Prostate gland (tissue), 2 donors: ENCODE data around the gene BAIAP2L1.

Experiments
- CTCF ChIP-seq, 4 experiments: fragments of 200-600 bp in 2 of 4; fragments of 450-650 bp in 2 of 4; sonication (generic) in 2 of 4; IDR thresholded peaks; 1 replicate in 3 of 4; 2 replicates in 1 of 4; pipeline ENCODE4 v1.5.1; 2016 to 2019; ENCODE audit warnings: antibody characterized with exemption in 4 of 4, mild to moderate bottlenecking in 2 of 4, moderate library complexity in 2 of 4
- POLR2A ChIP-seq: fragments of 450-650 bp; IDR thresholded peaks from one replicate; pipeline ENCODE4 v1.6.1; 2016; ENCODE audit warnings: antibody characterized with exemption, mild to moderate bottlenecking
- POLR2AphosphoS5 ChIP-seq: sonication (generic); formaldehyde crosslinking; IDR thresholded peaks from one replicate; pipeline ENCODE4 v1.6.1; 2017; ENCODE audit warnings: antibody characterized with exemption

GRCh38 chr7:98418271-98418635 lies 17.4 kb upstream of the BAIAP2L1 start:
- TF ChIP-seq POLR2A (no peak), CTCF (IDR thresholded peaks at IDR 0.05) (no peak), POLR2AphosphoS5 (no peak)
